ENCODE measurements around the gene LRMDA. TPM values are rescaled to one million over a fixed set of nuclear protein-coding genes. Genes with fewer than 3 reads are reported as not detected.

The LRMDA gene
- total and polyA plus RNA-seq, 2 of the 13 experiments (the other 11 are each of a cell fraction or from before 2014, with no cell fraction given): 13.4 to 22.0 TPM

- Histone ChIP-seq H3K79me2 (ENCODE audit: insufficient read depth, low read length) (no peaks in the 10 kb centered on the region), H3K4me3 (replicated peaks in 1 of 3; ENCODE audit: insufficient read depth in 1 of 3, low read depth in 2 of 3, low read length in 3 of 3) (no peak overlapping the region), H3K36me3 (replicated peaks in 1 of 2; ENCODE audit: control insufficient read depth in 1 of 2, insufficient read depth in 2 of 2, low read length in 2 of 2) (no peaks in the 10 kb centered on the region), H3K27ac (ENCODE audit: extremely low read length, insufficient read depth, low read length) (no peak overlapping the region), H3K4me2 (ENCODE audit: low read depth, low read length) (no peak overlapping the region), H3K9me3 (ENCODE audit: low read length) (peaks cover 7% of the 10 kb centered on the region; the same call in 1 of the 2 replicates), H3K9ac (ENCODE audit: insufficient read depth, low read depth, low read length) (no peak overlapping the region), H4K20me1 (ENCODE audit: insufficient read depth, low read length) (no peaks in the 10 kb centered on the region), H3K27me3 (ENCODE audit: control insufficient read depth in 1 of 2, insufficient read depth in 2 of 2, low read length in 2 of 2) (no peaks in the 10 kb centered on the region), H2AFZ (ENCODE audit: low read length) (no peak overlapping the region), H3K4me1 (ENCODE audit: insufficient read depth, low read length) (no peaks in the 10 kb centered on the region)
- ATAC-seq (no peak), DNase-seq (ENCODE audit: low spot score) (no peak), FAIRE-seq (no peak)
- ChIA-PET CTCF (ENCODE audit: low intra/inter-chr PET ratio, low total read pairs) (no interaction called here), POLR2A (no interaction called here)
- in situ Hi-C loops (cut with HindIII; ENCODE audit: extremely low pct_ligation_motif_present, low pct_unique_long_range_greater_than_20kb): no loop called here
- no TSS peak for BruUV-seq (replicated peaks)
- intact Hi-C loops (cut with micrococcal nuclease; ENCODE audit: unreplicated experiment): no loop called here
- TF ChIP-seq DMTF1 (CRISPR knock-in tag; IDR thresholded peaks at IDR 0.05) (no peak), RNF219 (CRISPR knock-in tag; IDR thresholded peaks at IDR 0.05) (no peak), ZNF740 (CRISPR knock-in tag; IDR thresholded peaks at IDR 0.05) (no peak), MAX (IDR thresholded peaks at IDR 0.05) (no peak), MEIS1 (CRISPR knock-in tag; IDR thresholded peaks at IDR 0.05; ENCODE audit: borderline replicate concordance) (no peak), ZNF615 (CRISPR knock-in tag; IDR thresholded peaks at IDR 0.05; ENCODE audit: borderline replicate concordance) (no peak), AGO2 (optimal IDR thresholded peaks at IDR 0.05; ENCODE audit: low read depth, low read length) (no peak), ZNF781 (CRISPR knock-in tag; IDR thresholded peaks at IDR 0.05; ENCODE audit: borderline replicate concordance, not compliant biosample characterization) (no peak)
These were observed 1066.2 kb downstream of the LRMDA start for GRCh38 chr10:76497666-76498065.

Data from HepG2 (cell line).